Measurements from ENCODE around the gene MEGF6.
A peak's percentile ranks its signal among the peaks of the same experiment; 100 is the strongest.

MEGF6 gene

GRCh38 chr1:3504151-3504821 is 107.0 kb downstream of the MEGF6 start:
- DNase-seq (ENCODE audit: low read depth): peak; percentile 98

GRCh38 chr1:3503525-3503886 is 107.8 kb downstream of the MEGF6 start:
- DNase-seq (ENCODE audit: low read depth): no peak

GRCh38 chr1:3502641-3503524 is 108.4 kb downstream of the MEGF6 start:
- no peak for DNase-seq (ENCODE audit: low read depth)

- no peak for DNase-seq (ENCODE audit: low read depth)
These were observed 109.3 kb downstream of the MEGF6 start for GRCh38 chr1:3501856-3502640.

- no peak for DNase-seq (ENCODE audit: low read depth)
These were observed 109.9 kb downstream of the MEGF6 start for GRCh38 chr1:3501437-3501836.

GRCh38 chr1:3500265-3500835 is 111.0 kb downstream of the MEGF6 start:
- no peak for DNase-seq (ENCODE audit: low read depth)

GRCh38 chr1:3499611-3500010 is 111.7 kb downstream of the MEGF6 start:
- DNase-seq (ENCODE audit: low read depth): no peak

GRCh38 chr1:3498986-3499385 is 112.3 kb downstream of the MEGF6 start:
- DNase-seq (ENCODE audit: low read depth): no peak

GRCh38 chr1:3498246-3498930 is 112.9 kb downstream of the MEGF6 start:
- DNase-seq (ENCODE audit: low read depth): no peak

- DNase-seq (ENCODE audit: low read depth): no peak
These were observed 113.8 kb downstream of the MEGF6 start for GRCh38 chr1:3497521-3497920.

GRCh38 chr1:3496916-3497315 is 114.4 kb downstream of the MEGF6 start:
- DNase-seq (ENCODE audit: low read depth): no peak

GRCh38 chr1:3495776-3496745 is 115.2 kb downstream of the MEGF6 start:
- no peak for DNase-seq (ENCODE audit: low read depth)

- no peak for DNase-seq (ENCODE audit: low read depth)
These were observed 116.7 kb downstream of the MEGF6 start for GRCh38 chr1:3494321-3495308.

- DNase-seq (ENCODE audit: low read depth): no peak
These were observed 118.6 kb downstream of the MEGF6 start for GRCh38 chr1:3492545-3493246.

- DNase-seq (ENCODE audit: low read depth): no peak
These were observed 119.7 kb downstream of the MEGF6 start for GRCh38 chr1:3491291-3492246.

GRCh38 chr1:3490046-3490745 is 121.1 kb downstream of the MEGF6 start:
- no peak for DNase-seq (ENCODE audit: low read depth)

- DNase-seq (ENCODE audit: low read depth): no peak
These were observed 122.9 kb downstream of the MEGF6 start for GRCh38 chr1:3488432-3488831.

All from stromal cell of bone marrow (primary cell).